22Rv1 (cell line): ENCODE data around the gene SIMC1.
"Not testable (repeated sequence)": the region's sequence is repeated elsewhere in the genome, so short reads cannot be mapped to it uniquely, and the experiment has no call there.

Source experiments
- H3K27ac ChIP-seq: fragments of 450-650 bp; 2 replicates; pipeline ENCODE4 v1.5.1; 2017
- CTCF ChIP-seq: fragments of 450-650 bp; IDR thresholded peaks from 2 replicates; pipeline ENCODE4 v1.5.1; 2017; ENCODE audit warnings: mild to moderate bottlenecking
- ZFX ChIP-seq: fragments of 450-650 bp; IDR thresholded peaks from 2 replicates; pipeline ENCODE4 v1.6.1; 2017; ENCODE audit warnings: antibody characterized with exemption, borderline replicate concordance

The SIMC1 gene

GRCh38 chr5:176245489-176245888 is 7.3 kb downstream of the SIMC1 start:
- not testable (repeated sequence) for H3K27ac ChIP-seq

GRCh38 chr5:176250691-176251090 is 12.5 kb downstream of the SIMC1 start:
- H3K27ac ChIP-seq = not testable (repeated sequence)

- not testable (repeated sequence) for H3K27ac ChIP-seq
Observed at GRCh38 chr5:176252171-176252570, 13.9 kb downstream of the SIMC1 start.

- H3K27ac ChIP-seq = not testable (repeated sequence)
Observed at GRCh38 chr5:176253370-176254065, 15.3 kb downstream of the SIMC1 start.

GRCh38 chr5:176254066-176254393 is 15.8 kb downstream of the SIMC1 start:
- H3K27ac ChIP-seq = not testable (repeated sequence)

- H3K27ac ChIP-seq = not testable (repeated sequence)
Observed at GRCh38 chr5:176257871-176258505, 19.8 kb downstream of the SIMC1 start.

GRCh38 chr5:176260682-176261081 is 22.5 kb downstream of the SIMC1 start:
- not testable (repeated sequence) for H3K27ac ChIP-seq

- H3K27ac ChIP-seq = not testable (repeated sequence)
Observed at GRCh38 chr5:176266448-176266847, 28.2 kb downstream of the SIMC1 start.

GRCh38 chr5:176289018-176289417 is 50.8 kb downstream of the SIMC1 start:
- not testable (repeated sequence) for H3K27ac ChIP-seq

- H3K27ac ChIP-seq = not testable (repeated sequence)
Observed at GRCh38 chr5:176290057-176290840, 52.0 kb downstream of the SIMC1 start.

GRCh38 chr5:176305356-176305755 is 67.1 kb downstream of the SIMC1 start:
- H3K27ac ChIP-seq = not testable (repeated sequence)

GRCh38 chr5:176317534-176318374 is 79.5 kb downstream of the SIMC1 start:
- TF ChIP-seq CTCF (no peak), ZFX (no peak)

GRCh38 chr5:176319827-176320554 is 81.8 kb downstream of the SIMC1 start:
- TF ChIP-seq CTCF = no peak
- no peak for TF ChIP-seq ZFX
- H3K27ac ChIP-seq = no peak overlapping the region

More at GRCh38 chr5:176317534-176318374, 79.5 kb downstream of the SIMC1 start:
- H3K27ac ChIP-seq = no peak overlapping the region
